ENCODE results near the gene CDK5RAP3. TPM values are rescaled to one million over a fixed set of nuclear protein-coding genes. Genes with fewer than 3 reads are reported as not detected.

The CDK5RAP3 gene, protein sequence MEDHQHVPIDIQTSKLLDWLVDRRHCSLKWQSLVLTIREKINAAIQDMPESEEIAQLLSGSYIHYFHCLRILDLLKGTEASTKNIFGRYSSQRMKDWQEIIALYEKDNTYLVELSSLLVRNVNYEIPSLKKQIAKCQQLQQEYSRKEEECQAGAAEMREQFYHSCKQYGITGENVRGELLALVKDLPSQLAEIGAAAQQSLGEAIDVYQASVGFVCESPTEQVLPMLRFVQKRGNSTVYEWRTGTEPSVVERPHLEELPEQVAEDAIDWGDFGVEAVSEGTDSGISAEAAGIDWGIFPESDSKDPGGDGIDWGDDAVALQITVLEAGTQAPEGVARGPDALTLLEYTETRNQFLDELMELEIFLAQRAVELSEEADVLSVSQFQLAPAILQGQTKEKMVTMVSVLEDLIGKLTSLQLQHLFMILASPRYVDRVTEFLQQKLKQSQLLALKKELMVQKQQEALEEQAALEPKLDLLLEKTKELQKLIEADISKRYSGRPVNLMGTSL
- 117 TPM for total RNA-seq

GRCh38 chr17:47970725-47971499 is at the start of gene CDK5RAP3:
Gene CDK5RAP3, plus strand, starts transcription at chr17:47971113. Its CDS starts 34 bp downstream, at chr17:47971147.

GRCh38 chr17:47941246-47942095 is 29.4 kb upstream of the CDK5RAP3 start, which contains the start of gene PNPO:
Gene PNPO, plus strand, starts transcription at chr17:47941571. Its CDS starts 105 bp downstream, at chr17:47941676.

GRCh38 chr17:47957591-47958490 is 13.1 kb upstream of the CDK5RAP3 start, which contains the start of gene PRR15L:
Gene PRR15L, minus strand, starts transcription at chr17:47957883. Its CDS starts 4,649 bp downstream, at chr17:47953234.

Other genes with a start within 250 kb of the CDK5RAP3 start
- gene TBX21, start 237.9 kb upstream of the CDK5RAP3 start, total RNA-seq: not detected
- 17.8 TPM for gene OSBPL7, start 149.3 kb upstream of the CDK5RAP3 start, total RNA-seq
- 13.5 TPM for gene MRPL10, start 139.6 kb upstream of the CDK5RAP3 start, total RNA-seq
- not detected for gene LRRC46, start 139.4 kb upstream of the CDK5RAP3 start, total RNA-seq
- 37.6 TPM for gene SCRN2, start 129.8 kb upstream of the CDK5RAP3 start, total RNA-seq
- gene SP6, start 120.0 kb upstream of the CDK5RAP3 start, total RNA-seq: not detected
- gene SP2, start 74.9 kb upstream of the CDK5RAP3 start, total RNA-seq: 1.3 TPM
- gene PNPO, start 29.5 kb upstream of the CDK5RAP3 start, total RNA-seq: 6.9 TPM
- gene PRR15L, start 13.2 kb upstream of the CDK5RAP3 start, total RNA-seq: not detected
- gene COPZ2, start 66.7 kb downstream of the CDK5RAP3 start, total RNA-seq: not detected
- gene NFE2L1, start 77.2 kb downstream of the CDK5RAP3 start, total RNA-seq: 32.9 TPM
- 83.3 TPM for gene CBX1, start 130.4 kb downstream of the CDK5RAP3 start, total RNA-seq
- 8.8 TPM for gene SNX11, start 136.7 kb downstream of the CDK5RAP3 start, total RNA-seq

Measured in parietal lobe (tissue), 1 donor.